Activated T-helper 9 cell treated with anti-CD3 and anti-CD28 coated beads, Interleukin-2, amount 50 U/mL, for 16 hours (primary cell): ENCODE measurements around the gene CEACAM1.
"Not testable (repeated sequence)": the region's sequence is repeated elsewhere in the genome, so short reads cannot be mapped to it uniquely, and the experiment has no call there.

ENCODE experiments used
- DNase-seq: peaks from one replicate; pipeline ENCODE4 v3.0.0-alpha.2; 2020; ENCODE audit warnings: low read depth

The CEACAM1 gene

GRCh38 chr19:42511340-42511739 lies 16.9 kb downstream of the CEACAM1 start:
- DNase-seq: no peak

GRCh38 chr19:42508892-42509444 lies 19.3 kb downstream of the CEACAM1 start:
- DNase-seq: no peak

GRCh38 chr19:42505066-42505465 lies 23.2 kb downstream of the CEACAM1 start:
- no peak for DNase-seq

- no peak for DNase-seq
These were observed 26.5 kb downstream of the CEACAM1 start for GRCh38 chr19:42501733-42502132.

GRCh38 chr19:42501243-42501642 lies 27.0 kb downstream of the CEACAM1 start:
- not testable (repeated sequence) for DNase-seq

GRCh38 chr19:42498169-42498757 lies 30.0 kb downstream of the CEACAM1 start:
- DNase-seq: no peak

GRCh38 chr19:42497492-42498168 lies 30.7 kb downstream of the CEACAM1 start:
- no peak for DNase-seq

GRCh38 chr19:42496460-42497133 lies 31.7 kb downstream of the CEACAM1 start:
- DNase-seq: no peak

- no peak for DNase-seq
These were observed 32.6 kb downstream of the CEACAM1 start for GRCh38 chr19:42495663-42496062.

GRCh38 chr19:42494321-42494720 lies 34.0 kb downstream of the CEACAM1 start:
- DNase-seq: no peak

- DNase-seq: no peak
These were observed 39.3 kb downstream of the CEACAM1 start for GRCh38 chr19:42488783-42489521.

GRCh38 chr19:42487798-42488178 lies 40.5 kb downstream of the CEACAM1 start:
- DNase-seq: no peak

- no peak for DNase-seq
These were observed 41.1 kb downstream of the CEACAM1 start for GRCh38 chr19:42487032-42487797.

GRCh38 chr19:42485036-42485435 lies 43.2 kb downstream of the CEACAM1 start:
- DNase-seq: not testable (repeated sequence)

GRCh38 chr19:42480335-42481095 lies 47.8 kb downstream of the CEACAM1 start:
- no peak for DNase-seq

- no peak for DNase-seq
These were observed 48.5 kb downstream of the CEACAM1 start for GRCh38 chr19:42479736-42480135.

GRCh38 chr19:42478765-42479311 lies 49.4 kb downstream of the CEACAM1 start:
- DNase-seq: no peak

- no peak for DNase-seq
These were observed 50.3 kb downstream of the CEACAM1 start for GRCh38 chr19:42477933-42478332.

GRCh38 chr19:42477117-42477516 lies 51.2 kb downstream of the CEACAM1 start:
- no peak for DNase-seq

GRCh38 chr19:42475366-42475765 lies 52.9 kb downstream of the CEACAM1 start:
- no peak for DNase-seq

- no peak for DNase-seq
These were observed 53.5 kb downstream of the CEACAM1 start for GRCh38 chr19:42474743-42475142.
